HCT116 (cell line): ENCODE data around the gene ANKRD62.

Experiments used
- EZH2 ChIP-seq: fragments of 200-600 bp; sonication (generic); IDR thresholded peaks from 2 replicates; pipeline ENCODE4 v1.6.1; 2017; ENCODE audit warnings: antibody characterized with exemption, mixed run types
- POLR2A ChIP-seq: IDR thresholded peaks from 2 replicates; pipeline ENCODE4 v1.7.0; 2011; ENCODE audit warnings: borderline replicate concordance; ENCODE audit not compliant: insufficient read depth, insufficient read length; ENCODE audit errors: extremely low read depth
- POLR2AphosphoS5 ChIP-seq: IDR thresholded peaks from 2 replicates; pipeline ENCODE4 v1.6.1; 2011; ENCODE audit warnings: mild to moderate bottlenecking, low read depth, low read length, moderate library complexity
- ZNF274 ChIP-seq: fragments of 200-500 bp; sonication (Bioruptor generic); IDR thresholded peaks from 2 replicates; pipeline ENCODE4 v1.6.1; 2014; ENCODE audit warnings: mild to moderate bottlenecking, low read depth, low read length, inconsistent platforms
- TF ChIP-seq, protein P1 (sequence below): IDR thresholded peaks from 2 replicates; pipeline ENCODE4 v1.6.1; 2012
- TF ChIP-seq, protein P2 (sequence below), 3 experiments: fragments of 200-600 bp in 1 of 3; sonication (generic) in 1 of 3; IDR thresholded peaks in 2 of 3; conservative IDR thresholded peaks in 1 of 3; 2 replicates each; pipeline ENCODE4 v1.5.1; 2012 to 2017; ENCODE audit warnings: low read depth in 2 of 3, low read length in 2 of 3, antibody characterized with exemption in 1 of 3, borderline replicate concordance in 1 of 3, control low read depth in 1 of 3, mild to moderate bottlenecking in 1 of 3, mixed read lengths in 1 of 3, mixed run types in 1 of 3, moderate library complexity in 1 of 3; ENCODE audit not compliant: insufficient read depth in 1 of 3

DNA sequence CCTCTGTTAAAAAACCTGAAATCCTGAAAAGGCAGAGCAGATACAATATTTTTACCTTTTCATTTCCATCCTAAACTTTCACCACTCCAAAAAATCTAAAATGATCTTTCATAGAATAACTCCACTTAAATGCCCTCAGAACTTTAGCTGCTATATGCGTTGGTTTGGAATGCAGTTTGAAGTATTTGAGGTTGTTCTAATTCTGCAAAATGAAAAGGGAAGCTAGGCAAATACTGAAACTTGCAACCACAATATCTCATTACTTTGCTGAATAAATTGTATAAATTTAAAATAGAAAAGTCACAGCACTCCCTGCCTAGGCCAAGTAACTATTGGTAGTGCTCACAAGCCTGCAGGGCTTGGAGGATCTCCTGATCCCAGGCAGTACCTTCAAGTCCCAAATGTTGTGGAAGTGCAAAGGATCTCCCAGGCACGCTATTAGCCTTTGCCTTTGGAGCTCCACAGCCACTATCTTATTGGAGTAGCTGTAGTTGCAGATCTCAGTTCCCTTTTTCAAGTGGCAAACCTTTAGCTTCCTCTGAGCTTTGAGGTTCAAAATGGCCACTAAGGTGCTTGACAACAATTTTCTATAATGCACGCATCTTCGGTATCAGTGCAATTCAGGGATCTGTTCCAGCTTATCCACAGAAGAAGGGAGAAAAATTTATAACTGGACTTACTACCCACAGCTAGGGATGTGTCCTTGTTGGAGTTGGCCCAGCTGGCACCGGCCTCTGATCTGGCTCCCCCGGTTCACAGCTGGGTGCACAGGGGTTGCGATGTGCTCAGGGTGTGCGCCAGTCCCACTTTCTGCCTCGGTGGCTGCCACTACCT is 43.4 kb upstream of the ANKRD62 start:
- no peak for TF ChIP-seq EZH2
- TF ChIP-seq, protein P1, sequence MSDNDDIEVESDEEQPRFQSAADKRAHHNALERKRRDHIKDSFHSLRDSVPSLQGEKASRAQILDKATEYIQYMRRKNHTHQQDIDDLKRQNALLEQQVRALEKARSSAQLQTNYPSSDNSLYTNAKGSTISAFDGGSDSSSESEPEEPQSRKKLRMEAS: no peak
- no peak for TF ChIP-seq POLR2AphosphoS5
- TF ChIP-seq POLR2A: no peak
- TF ChIP-seq, protein P2, sequence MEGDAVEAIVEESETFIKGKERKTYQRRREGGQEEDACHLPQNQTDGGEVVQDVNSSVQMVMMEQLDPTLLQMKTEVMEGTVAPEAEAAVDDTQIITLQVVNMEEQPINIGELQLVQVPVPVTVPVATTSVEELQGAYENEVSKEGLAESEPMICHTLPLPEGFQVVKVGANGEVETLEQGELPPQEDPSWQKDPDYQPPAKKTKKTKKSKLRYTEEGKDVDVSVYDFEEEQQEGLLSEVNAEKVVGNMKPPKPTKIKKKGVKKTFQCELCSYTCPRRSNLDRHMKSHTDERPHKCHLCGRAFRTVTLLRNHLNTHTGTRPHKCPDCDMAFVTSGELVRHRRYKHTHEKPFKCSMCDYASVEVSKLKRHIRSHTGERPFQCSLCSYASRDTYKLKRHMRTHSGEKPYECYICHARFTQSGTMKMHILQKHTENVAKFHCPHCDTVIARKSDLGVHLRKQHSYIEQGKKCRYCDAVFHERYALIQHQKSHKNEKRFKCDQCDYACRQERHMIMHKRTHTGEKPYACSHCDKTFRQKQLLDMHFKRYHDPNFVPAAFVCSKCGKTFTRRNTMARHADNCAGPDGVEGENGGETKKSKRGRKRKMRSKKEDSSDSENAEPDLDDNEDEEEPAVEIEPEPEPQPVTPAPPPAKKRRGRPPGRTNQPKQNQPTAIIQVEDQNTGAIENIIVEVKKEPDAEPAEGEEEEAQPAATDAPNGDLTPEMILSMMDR (IDR thresholded peaks at IDR 0.05 in 2 of 3, conservative IDR thresholded peaks at IDR 0.05 in 1 of 3; ENCODE audit: borderline replicate concordance in 1 of 3, insufficient read depth in 1 of 3, low read depth in 2 of 3, low read length in 2 of 3): no peak
- TF ChIP-seq ZNF274: no peak
